ENCODE results near the gene SORCS2. TPM values are rescaled to one million over a fixed set of nuclear protein-coding genes. Genes with fewer than 3 reads are reported as not detected.

Gene SORCS2
- total RNA-seq, 2 donors from 2014 or later: 1.0 to 4.4 TPM

GRCh38 chr4:7487998-7488671, 295.8 kb downstream of the SORCS2 start:
- TF ChIP-seq CTCF (IDR thresholded peaks at IDR 0.05) (no peak), POLR2A (IDR thresholded peaks at IDR 0.05) (no peak), POLR2AphosphoS5 (IDR thresholded peaks at IDR 0.05) (no peak)
- intact Hi-C loops (cut with DNase I): no loop called here
- Histone ChIP-seq H3K9me3 (no peaks in the 10 kb centered on the region), H3K36me3 (no peaks in the 10 kb centered on the region), H3K4me3 (no peak overlapping the region), H3K27ac (no peak overlapping the region), H3K4me1 (replicated peaks) (no peaks in the 10 kb centered on the region), H3K27me3 (replicated peaks; ENCODE audit: insufficient read depth) (no peaks in the 10 kb centered on the region)
- DNase-seq (ENCODE audit: low spot score): no peak
- WGBS: 88% methylated on average over 15 of the region's 15 CpGs

GRCh38 chr4:7491915-7492314, 299.6 kb downstream of the SORCS2 start:
- TF ChIP-seq POLR2A (IDR thresholded peaks at IDR 0.05) (no peak), POLR2AphosphoS5 (IDR thresholded peaks at IDR 0.05) (no peak), CTCF (IDR thresholded peaks at IDR 0.05) (no peak)
- no peaks in the 10 kb centered on the region for H3K27me3 ChIP-seq (replicated peaks; ENCODE audit: insufficient read depth)
- intact Hi-C loops (cut with DNase I): no loop called here
- no peaks in the 10 kb centered on the region for H3K9me3 ChIP-seq
- no peaks in the 10 kb centered on the region for H3K36me3 ChIP-seq
- 94% methylated on average over 6 of the region's 6 CpGs for WGBS
- H3K4me1 ChIP-seq (replicated peaks): no peaks in the 10 kb centered on the region
- H3K4me3 ChIP-seq: no peak overlapping the region
- DNase-seq (ENCODE audit: low spot score): no peak
- no peak overlapping the region for H3K27ac ChIP-seq

- no peaks in the 10 kb centered on the region for H3K36me3 ChIP-seq
- no peaks in the 10 kb centered on the region for H3K27me3 ChIP-seq (replicated peaks; ENCODE audit: insufficient read depth)
- TF ChIP-seq POLR2AphosphoS5 (IDR thresholded peaks at IDR 0.05) (no peak), POLR2A (IDR thresholded peaks at IDR 0.05) (no peak), CTCF (IDR thresholded peaks at IDR 0.05) (no peak)
- intact Hi-C loops (cut with DNase I): no loop called here
- no peak overlapping the region for H3K27ac ChIP-seq
- DNase-seq (ENCODE audit: low spot score): no peak
- H3K4me1 ChIP-seq (replicated peaks): no peaks in the 10 kb centered on the region
- 77% methylated on average over 16 of the region's 16 CpGs for WGBS
- no peaks in the 10 kb centered on the region for H3K9me3 ChIP-seq
- H3K4me3 ChIP-seq: no peak overlapping the region
Measured at GRCh38 chr4:7498446-7499200, 306.3 kb downstream of the SORCS2 start.

- WGBS: 44% methylated on average over 15 of the region's 16 CpGs
- Histone ChIP-seq H3K9me3 (no peaks in the 10 kb centered on the region), H3K4me1 (replicated peaks) (no peaks in the 10 kb centered on the region), H3K27me3 (replicated peaks; ENCODE audit: insufficient read depth) (no peaks in the 10 kb centered on the region), H3K36me3 (no peaks in the 10 kb centered on the region), H3K4me3 (no peak overlapping the region), H3K27ac (no peak overlapping the region)
- DNase-seq (ENCODE audit: low spot score): no peak
- intact Hi-C loops (cut with DNase I): no loop called here
- TF ChIP-seq POLR2A (IDR thresholded peaks at IDR 0.05) (no peak), CTCF (IDR thresholded peaks at IDR 0.05) (no peak), POLR2AphosphoS5 (IDR thresholded peaks at IDR 0.05) (no peak)
Measured at GRCh38 chr4:7499661-7500060, 307.3 kb downstream of the SORCS2 start.

- Histone ChIP-seq H3K4me1 (replicated peaks) (no peaks in the 10 kb centered on the region), H3K4me3 (no peak overlapping the region), H3K36me3 (no peaks in the 10 kb centered on the region), H3K27me3 (replicated peaks; ENCODE audit: insufficient read depth) (no peaks in the 10 kb centered on the region), H3K9me3 (no peaks in the 10 kb centered on the region), H3K27ac (no peak overlapping the region)
- no peak for DNase-seq (ENCODE audit: low spot score)
- intact Hi-C loops (cut with DNase I): no loop called here
- TF ChIP-seq POLR2AphosphoS5 (IDR thresholded peaks at IDR 0.05): no peak
- no peak for TF ChIP-seq POLR2A (IDR thresholded peaks at IDR 0.05)
- no peak for TF ChIP-seq CTCF (IDR thresholded peaks at IDR 0.05)
- 57% methylated on average over 10 of the region's 10 CpGs for WGBS
Measured at GRCh38 chr4:7500404-7500803, 308.1 kb downstream of the SORCS2 start.

Data from prostate gland (tissue), 2 donors.